Cardiac muscle cell (in vitro differentiated cells and primary cell): ENCODE data around the gene PHACTR3. TPM values are rescaled to one million over a fixed set of nuclear protein-coding genes. Genes with fewer than 3 reads are reported as not detected.

ENCODE experiments used
- DNase-seq, 2 donors: peaks; one replicate each; pipeline versions ENCODE4 v3.0.0 to v3.0.0-alpha.2; 2010 to 2017; ENCODE audit warnings: low read depth in 1 of 2, low spot score in 1 of 2
- H3K27ac ChIP-seq: fragments of 200-600 bp; sonication (generic); 2 replicates; pipeline ENCODE4 v1.5.1; 2016
- H3K27me3 ChIP-seq: fragments of 200-600 bp; sonication (generic); 2 replicates; pipeline ENCODE4 v1.6.0; 2016; ENCODE audit warnings: control low read depth
- H3K36me3 ChIP-seq: fragments of 200-600 bp; sonication (generic); 2 replicates; pipeline ENCODE4 v1.5.1; 2016; ENCODE audit warnings: control low read depth
- H3K4me1 ChIP-seq: fragments of 200-600 bp; sonication (generic); 2 replicates; pipeline ENCODE4 v1.8.1; 2017; ENCODE audit warnings: low read depth, mild to moderate bottlenecking, mixed run types
- H3K4me3 ChIP-seq: fragments of 200-600 bp; sonication (generic); 2 replicates; pipeline ENCODE4 v1.5.1; 2016; ENCODE audit warnings: mild to moderate bottlenecking
- H3K9me3 ChIP-seq: fragments of 200-600 bp; sonication (generic); 2 replicates; pipeline ENCODE4 v1.5.1; 2017; ENCODE audit warnings: low read depth, mild to moderate bottlenecking, control low read depth
- polyA plus RNA-seq: library from polyadenylated mRNA; unstranded; fragments of >200 nt; fragmentation: Nextera tagmentation; extraction: Ambion mirVana; gene quantifications from 2 replicates; pipeline ENCODE4 v1.2.1, GENCODE V29; 2016
- total RNA-seq: library from RNA; depleted of rRNA; stranded (reverse); fragments of >200 nt; gene quantifications from 2 replicates; pipeline ENCODE4 v1.2.3, GENCODE V29; 2016
- TF ChIP-seq, protein P1 (sequence below): IDR thresholded peaks from 2 replicates; pipeline ENCODE4 v1.5.1; 2012; ENCODE audit warnings: low read depth, mild to moderate bottlenecking, low read length

The PHACTR3 gene
- total and polyA plus RNA-seq, 2 experiments from 2014 or later: 0.55 to 17.0 TPM

DNA sequence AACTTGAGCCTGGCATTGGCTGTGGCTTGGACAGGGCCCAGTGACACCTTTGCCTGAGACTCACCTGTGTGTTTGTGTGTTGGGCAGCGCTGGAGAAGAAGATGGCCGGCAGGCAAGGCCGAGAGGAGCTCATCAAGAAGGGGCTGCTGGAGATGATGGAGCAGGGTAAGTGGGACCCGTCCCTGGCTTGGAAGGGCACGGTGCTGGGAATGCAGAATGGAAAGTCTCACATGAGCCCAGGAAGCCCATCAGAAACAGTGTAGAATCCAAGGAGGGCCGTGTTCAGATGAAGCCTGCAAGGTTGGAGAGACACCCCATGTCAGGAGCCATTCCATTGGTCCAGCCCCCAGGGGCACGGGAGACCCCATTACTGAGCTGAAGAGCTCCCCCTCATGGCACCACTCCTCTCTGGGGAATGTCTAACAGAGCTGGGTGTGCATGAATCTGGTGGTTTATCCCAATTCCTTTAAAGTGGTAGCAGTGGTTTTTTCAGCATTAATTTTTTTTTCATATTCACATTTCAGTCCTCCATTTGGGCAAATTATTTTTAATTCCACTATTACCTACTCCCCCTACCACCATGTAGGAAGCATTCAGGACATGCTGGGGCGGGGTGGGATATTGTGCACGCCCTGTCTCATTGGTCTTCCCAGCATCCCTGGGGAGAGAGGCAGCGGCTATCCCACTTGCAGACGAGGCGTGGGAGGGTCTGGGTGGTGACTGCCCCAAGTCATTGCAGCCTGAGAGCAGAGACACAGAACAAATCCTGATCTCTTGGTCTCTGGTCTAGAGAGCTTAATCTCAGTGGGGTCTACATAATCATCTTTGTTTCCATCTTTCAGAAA, 143.6 kb downstream of the PHACTR3 start:
- Histone ChIP-seq H3K9me3 (no peaks in the 10 kb centered on the region), H3K4me3 (no peak overlapping the region), H3K27me3 (no peaks in the 10 kb centered on the region), H3K27ac (no peak overlapping the region), H3K4me1 (no peaks in the 10 kb centered on the region), H3K36me3 (no peaks in the 10 kb centered on the region)
- DNase-seq: no peak
- TF ChIP-seq, protein P1, sequence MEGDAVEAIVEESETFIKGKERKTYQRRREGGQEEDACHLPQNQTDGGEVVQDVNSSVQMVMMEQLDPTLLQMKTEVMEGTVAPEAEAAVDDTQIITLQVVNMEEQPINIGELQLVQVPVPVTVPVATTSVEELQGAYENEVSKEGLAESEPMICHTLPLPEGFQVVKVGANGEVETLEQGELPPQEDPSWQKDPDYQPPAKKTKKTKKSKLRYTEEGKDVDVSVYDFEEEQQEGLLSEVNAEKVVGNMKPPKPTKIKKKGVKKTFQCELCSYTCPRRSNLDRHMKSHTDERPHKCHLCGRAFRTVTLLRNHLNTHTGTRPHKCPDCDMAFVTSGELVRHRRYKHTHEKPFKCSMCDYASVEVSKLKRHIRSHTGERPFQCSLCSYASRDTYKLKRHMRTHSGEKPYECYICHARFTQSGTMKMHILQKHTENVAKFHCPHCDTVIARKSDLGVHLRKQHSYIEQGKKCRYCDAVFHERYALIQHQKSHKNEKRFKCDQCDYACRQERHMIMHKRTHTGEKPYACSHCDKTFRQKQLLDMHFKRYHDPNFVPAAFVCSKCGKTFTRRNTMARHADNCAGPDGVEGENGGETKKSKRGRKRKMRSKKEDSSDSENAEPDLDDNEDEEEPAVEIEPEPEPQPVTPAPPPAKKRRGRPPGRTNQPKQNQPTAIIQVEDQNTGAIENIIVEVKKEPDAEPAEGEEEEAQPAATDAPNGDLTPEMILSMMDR: no peak

DNA sequence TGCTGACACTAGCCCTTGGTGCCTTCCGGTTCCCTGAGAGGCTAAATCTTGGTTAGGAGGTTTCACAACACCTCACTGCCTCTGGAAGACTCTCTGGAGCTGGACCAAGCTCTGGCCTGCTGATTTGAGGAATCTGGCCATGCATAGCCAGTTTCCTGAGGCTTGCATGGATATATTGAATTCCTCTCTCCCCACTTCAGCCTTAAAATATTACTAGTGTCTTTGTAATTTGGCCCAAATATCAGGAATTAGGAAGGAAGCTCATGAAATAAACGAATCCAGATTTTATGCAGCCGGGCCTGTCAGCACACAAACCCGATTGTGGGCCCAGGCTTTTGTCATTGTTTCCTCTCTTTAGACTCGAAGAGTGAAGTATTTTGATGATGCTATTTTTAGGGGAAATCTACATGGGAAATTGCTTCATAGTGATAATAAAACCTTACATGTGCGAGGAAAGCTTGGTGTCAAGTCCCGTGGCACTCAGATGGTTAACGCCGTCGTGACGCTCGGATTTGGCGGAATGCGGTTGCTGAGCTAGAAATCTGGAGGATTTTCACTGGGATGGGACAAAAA, 144.4 kb downstream of the PHACTR3 start:
- Histone ChIP-seq H3K4me1 (no peaks in the 10 kb centered on the region), H3K27me3 (no peaks in the 10 kb centered on the region), H3K4me3 (no peak overlapping the region), H3K27ac (no peak overlapping the region), H3K9me3 (no peaks in the 10 kb centered on the region), H3K36me3 (no peaks in the 10 kb centered on the region)
- DNase-seq: peak in 1 of 2 donors; percentile 66
- TF ChIP-seq, protein P1: no peak

DNA sequence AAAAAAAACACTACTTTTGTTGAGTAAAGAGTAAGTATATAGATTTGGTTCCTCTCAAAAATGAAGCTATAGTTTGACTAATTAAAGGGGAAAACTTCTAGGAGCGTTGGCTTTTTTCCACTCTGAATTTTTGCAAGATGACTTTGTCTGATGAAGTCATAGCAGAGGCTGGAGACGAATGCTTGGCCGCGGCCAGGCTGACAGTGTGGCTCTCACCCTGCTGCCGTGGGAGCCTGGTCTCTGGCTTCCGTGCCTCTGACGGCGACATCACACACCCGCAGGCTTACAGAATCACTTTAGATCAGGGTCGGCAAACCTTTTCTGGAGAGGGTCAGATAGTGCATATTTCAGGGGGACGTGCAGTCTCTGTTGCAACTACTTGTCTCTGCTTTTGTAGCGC, 145.0 kb downstream of the PHACTR3 start:
- Histone ChIP-seq H3K27ac (no peak overlapping the region), H3K4me3 (no peak overlapping the region), H3K27me3 (no peaks in the 10 kb centered on the region), H3K36me3 (no peaks in the 10 kb centered on the region), H3K9me3 (no peaks in the 10 kb centered on the region), H3K4me1 (no peaks in the 10 kb centered on the region)
- TF ChIP-seq, protein P1: no peak
- DNase-seq: peak in 1 of 2 donors; percentile 33

DNA sequence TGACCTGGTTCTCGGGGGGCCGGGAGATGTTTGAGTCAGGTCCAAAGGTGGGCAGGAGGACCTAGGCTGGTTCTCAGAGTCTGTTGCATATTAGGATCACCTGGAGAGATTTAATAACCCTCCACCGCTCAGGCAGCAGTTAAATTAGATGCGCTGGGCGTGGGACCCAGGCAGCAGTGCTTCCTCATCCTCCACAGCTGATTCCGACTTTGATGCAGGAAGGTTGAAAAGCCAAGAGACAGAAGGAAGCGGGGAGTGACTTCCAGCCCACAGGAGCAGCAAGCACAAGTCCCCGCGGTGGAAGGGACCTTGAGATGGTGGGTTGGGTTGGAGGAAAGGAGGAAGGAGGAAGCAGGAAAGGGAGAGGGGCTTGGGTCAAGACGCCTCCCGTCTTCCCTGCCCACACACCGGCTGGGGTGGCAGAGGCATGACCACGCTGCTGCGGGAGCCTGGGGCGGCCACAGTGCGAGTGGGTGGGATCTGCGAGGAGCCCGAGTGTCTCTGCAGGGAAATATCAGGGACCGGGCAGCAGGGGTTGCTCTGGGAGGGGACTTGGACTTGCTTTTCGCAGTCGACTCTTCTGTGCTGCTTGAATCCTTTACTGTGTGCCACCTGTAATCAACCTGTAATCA, 146.0 kb downstream of the PHACTR3 start:
- Histone ChIP-seq H3K9me3 (no peaks in the 10 kb centered on the region), H3K27me3 (no peaks in the 10 kb centered on the region), H3K27ac (no peak overlapping the region), H3K4me3 (no peak overlapping the region), H3K4me1 (no peaks in the 10 kb centered on the region), H3K36me3 (no peaks in the 10 kb centered on the region)
- no peak for DNase-seq
- TF ChIP-seq, protein P1: no peak

DNA sequence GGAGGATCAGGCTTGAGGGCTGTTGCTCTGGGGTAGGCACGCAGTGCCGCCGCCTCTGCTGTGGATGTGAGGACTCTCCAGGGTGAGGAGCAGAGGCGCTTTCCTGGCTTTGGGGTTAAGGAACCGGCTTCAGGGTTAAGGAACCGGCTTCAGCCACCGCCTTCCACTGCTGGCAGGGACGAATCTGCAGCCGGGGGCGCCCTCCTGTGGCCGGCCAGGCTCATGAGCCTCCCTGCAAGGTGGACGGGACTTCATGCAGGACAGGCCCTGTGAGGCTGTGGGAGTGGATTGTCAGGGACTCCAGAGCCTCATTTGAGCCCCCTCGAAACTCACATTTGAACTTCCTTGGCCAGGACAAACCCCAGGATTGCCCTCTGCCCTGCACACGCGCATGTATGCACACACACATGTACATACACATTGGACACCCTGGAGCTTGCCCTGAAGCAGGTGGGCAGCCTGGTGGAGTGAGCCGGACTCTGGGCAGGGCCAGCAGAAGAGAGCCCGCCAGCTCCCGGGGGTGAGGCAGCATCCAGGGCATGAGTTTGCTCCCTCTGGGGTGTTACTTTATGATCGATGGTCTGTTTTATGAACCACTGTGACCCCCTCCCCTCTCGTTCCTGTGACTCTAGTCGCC, 146.9 kb downstream of the PHACTR3 start:
- TF ChIP-seq, protein P1: peak; percentile 70
- no peaks in the 10 kb centered on the region for H3K36me3 ChIP-seq
- no peaks in the 10 kb centered on the region for H3K4me1 ChIP-seq
- H3K27me3 ChIP-seq: no peaks in the 10 kb centered on the region
- H3K9me3 ChIP-seq: no peaks in the 10 kb centered on the region
- H3K4me3 ChIP-seq: no peak overlapping the region
- no peak overlapping the region for H3K27ac ChIP-seq
- DNase-seq: peak in 1 of 2 donors; percentile 62
